ENCODE results near the gene IRF2BP1. TPM values are rescaled to one million over a fixed set of nuclear protein-coding genes. Genes with fewer than 3 reads are reported as not detected.

Gene IRF2BP1
- total RNA-seq, 1 donor, result 35.8 TPM

GRCh38 chr19:45924891-45925447 lies 39.0 kb upstream of the IRF2BP1 start:
- H3K27me3 ChIP-seq (ENCODE audit: insufficient read depth, low read length), result peaks cover 8% of the 10 kb centered on the region
- no peak overlapping the region for H3K27ac ChIP-seq (ENCODE audit: low read depth, low read length)
- no peaks in the 10 kb centered on the region for H3K79me2 ChIP-seq (ENCODE audit: insufficient read depth, low read length)
- H3K9me3 ChIP-seq (ENCODE audit: low read depth, low read length), result no peaks in the 10 kb centered on the region
- H3K4me2 ChIP-seq (ENCODE audit: insufficient read depth, low read length), result no peak overlapping the region
- no peak for DNase-seq (ENCODE audit: insufficient read length, low spot score, missing footprints)
- no peaks in the 10 kb centered on the region for H4K20me1 ChIP-seq (ENCODE audit: insufficient read depth, low read length)
- H3K4me3 ChIP-seq (ENCODE audit: insufficient read depth, low read length), result no peak overlapping the region
- H3K36me3 ChIP-seq (ENCODE audit: insufficient read depth, low read length), result no peaks in the 10 kb centered on the region
- no peak for TF ChIP-seq CTCF (IDR thresholded peaks at IDR 0.05; ENCODE audit: extremely low read depth, low read depth, low read length)
- H2AFZ ChIP-seq (ENCODE audit: low read length), result no peak overlapping the region
- no peaks in the 10 kb centered on the region for H3K4me1 ChIP-seq (ENCODE audit: insufficient read depth, low read length)

- Histone ChIP-seq H3K9me3 (ENCODE audit: low read depth, low read length) (no peaks in the 10 kb centered on the region), H3K27ac (ENCODE audit: low read depth, low read length) (no peak overlapping the region), H3K4me3 (ENCODE audit: insufficient read depth, low read length) (no peak overlapping the region), H4K20me1 (ENCODE audit: insufficient read depth, low read length) (no peaks in the 10 kb centered on the region), H3K79me2 (ENCODE audit: insufficient read depth, low read length) (no peaks in the 10 kb centered on the region), H3K4me2 (ENCODE audit: insufficient read depth, low read length) (no peak overlapping the region), H3K4me1 (ENCODE audit: insufficient read depth, low read length) (no peaks in the 10 kb centered on the region), H2AFZ (ENCODE audit: low read length) (no peak overlapping the region), H3K27me3 (ENCODE audit: insufficient read depth, low read length) (peaks cover 22% of the 10 kb centered on the region), H3K36me3 (ENCODE audit: insufficient read depth, low read length) (no peaks in the 10 kb centered on the region)
- DNase-seq (ENCODE audit: insufficient read length, low spot score, missing footprints), result peak; percentile 89
- peak; percentile 27 for TF ChIP-seq CTCF (IDR thresholded peaks at IDR 0.05; ENCODE audit: extremely low read depth, low read depth, low read length)
These were observed 36.3 kb upstream of the IRF2BP1 start for GRCh38 chr19:45922281-45922680.

GRCh38 chr19:45920458-45920857 lies 34.5 kb upstream of the IRF2BP1 start:
- H3K4me3 ChIP-seq (ENCODE audit: insufficient read depth, low read length), result no peak overlapping the region
- no peaks in the 10 kb centered on the region for H3K79me2 ChIP-seq (ENCODE audit: insufficient read depth, low read length)
- no peak overlapping the region for H2AFZ ChIP-seq (ENCODE audit: low read length)
- H4K20me1 ChIP-seq (ENCODE audit: insufficient read depth, low read length), result no peaks in the 10 kb centered on the region
- TF ChIP-seq CTCF (IDR thresholded peaks at IDR 0.05; ENCODE audit: extremely low read depth, low read depth, low read length), result no peak
- H3K27ac ChIP-seq (ENCODE audit: low read depth, low read length), result no peak overlapping the region
- no peaks in the 10 kb centered on the region for H3K36me3 ChIP-seq (ENCODE audit: insufficient read depth, low read length)
- no peak overlapping the region for H3K4me2 ChIP-seq (ENCODE audit: insufficient read depth, low read length)
- DNase-seq (ENCODE audit: insufficient read length, low spot score, missing footprints), result peak; percentile 27
- no peaks in the 10 kb centered on the region for H3K4me1 ChIP-seq (ENCODE audit: insufficient read depth, low read length)
- no peaks in the 10 kb centered on the region for H3K9me3 ChIP-seq (ENCODE audit: low read depth, low read length)
- H3K27me3 ChIP-seq (ENCODE audit: insufficient read depth, low read length), result peaks cover 22% of the 10 kb centered on the region

- Histone ChIP-seq H3K36me3 (ENCODE audit: insufficient read depth, low read length) (no peaks in the 10 kb centered on the region), H3K79me2 (ENCODE audit: insufficient read depth, low read length) (no peaks in the 10 kb centered on the region), H4K20me1 (ENCODE audit: insufficient read depth, low read length) (no peaks in the 10 kb centered on the region), H3K27me3 (ENCODE audit: insufficient read depth, low read length) (peaks cover 22% of the 10 kb centered on the region), H3K4me1 (ENCODE audit: insufficient read depth, low read length) (no peaks in the 10 kb centered on the region), H2AFZ (ENCODE audit: low read length) (no peak overlapping the region), H3K9me3 (ENCODE audit: low read depth, low read length) (no peaks in the 10 kb centered on the region), H3K27ac (ENCODE audit: low read depth, low read length) (no peak overlapping the region), H3K4me2 (ENCODE audit: insufficient read depth, low read length) (no peak overlapping the region), H3K4me3 (ENCODE audit: insufficient read depth, low read length) (no peak overlapping the region)
- DNase-seq (ENCODE audit: insufficient read length, low spot score, missing footprints), result peak; percentile 32
- TF ChIP-seq CTCF (IDR thresholded peaks at IDR 0.05; ENCODE audit: extremely low read depth, low read depth, low read length), result no peak
These were observed 33.7 kb upstream of the IRF2BP1 start for GRCh38 chr19:45919678-45920077.

All from osteoblast (primary cell).